Liver (tissue), 3 donors: Measurements from ENCODE around the gene ESRRA.

ENCODE experiments used
- EGR1 ChIP-seq, 2 donors: IDR thresholded peaks; 2 replicates each; pipeline ENCODE4 v1.6.1; 2016 to 2018; ENCODE audit warnings: antibody characterized with exemption in 2 of 2, low read depth in 2 of 2
- RAD21 ChIP-seq, 2 donors: IDR thresholded peaks; 2 replicates each; pipeline ENCODE4 v1.6.1; 2016; ENCODE audit warnings: antibody characterized with exemption in 2 of 2, mild to moderate bottlenecking in 2 of 2
- TAF1 ChIP-seq: conservative IDR thresholded peaks from 2 replicates; pipeline ENCODE4 v1.6.1; 2016; ENCODE audit warnings: antibody characterized with exemption, mild to moderate bottlenecking
- TF ChIP-seq, protein P1 (sequence below): fragments of 150-350 bp; IDR thresholded peaks from 2 replicates; pipeline ENCODE4 v1.5.1; 2017; ENCODE audit warnings: improper control_type of control experiment, low read depth, low read length; ENCODE audit not compliant: missing input control
- TF ChIP-seq, protein P2 (sequence below): IDR thresholded peaks from 2 replicates; pipeline ENCODE4 v1.6.1; 2016; ENCODE audit warnings: antibody characterized with exemption
- donor health status: healthy.
- donor health status: healthy.

DNA sequence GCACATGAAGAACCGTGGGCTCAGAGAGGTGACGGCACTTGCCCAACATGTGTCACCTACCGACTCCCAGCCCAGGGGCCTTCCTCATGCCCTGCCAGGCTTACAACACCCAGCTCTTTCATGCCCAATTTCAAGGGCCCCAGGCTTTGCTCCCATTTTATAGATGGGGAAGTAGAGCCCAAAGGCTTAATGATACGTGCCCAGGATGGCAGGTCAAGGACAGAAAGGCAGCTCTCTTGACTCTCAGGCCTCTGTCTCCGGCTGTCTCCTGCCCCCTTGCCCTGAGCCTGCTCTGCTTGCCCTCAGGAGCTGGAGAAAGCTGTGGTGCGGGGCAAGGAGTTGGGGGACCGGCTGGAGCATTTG is 43.7 kb downstream of the ESRRA start:
- TF ChIP-seq, protein P1, sequence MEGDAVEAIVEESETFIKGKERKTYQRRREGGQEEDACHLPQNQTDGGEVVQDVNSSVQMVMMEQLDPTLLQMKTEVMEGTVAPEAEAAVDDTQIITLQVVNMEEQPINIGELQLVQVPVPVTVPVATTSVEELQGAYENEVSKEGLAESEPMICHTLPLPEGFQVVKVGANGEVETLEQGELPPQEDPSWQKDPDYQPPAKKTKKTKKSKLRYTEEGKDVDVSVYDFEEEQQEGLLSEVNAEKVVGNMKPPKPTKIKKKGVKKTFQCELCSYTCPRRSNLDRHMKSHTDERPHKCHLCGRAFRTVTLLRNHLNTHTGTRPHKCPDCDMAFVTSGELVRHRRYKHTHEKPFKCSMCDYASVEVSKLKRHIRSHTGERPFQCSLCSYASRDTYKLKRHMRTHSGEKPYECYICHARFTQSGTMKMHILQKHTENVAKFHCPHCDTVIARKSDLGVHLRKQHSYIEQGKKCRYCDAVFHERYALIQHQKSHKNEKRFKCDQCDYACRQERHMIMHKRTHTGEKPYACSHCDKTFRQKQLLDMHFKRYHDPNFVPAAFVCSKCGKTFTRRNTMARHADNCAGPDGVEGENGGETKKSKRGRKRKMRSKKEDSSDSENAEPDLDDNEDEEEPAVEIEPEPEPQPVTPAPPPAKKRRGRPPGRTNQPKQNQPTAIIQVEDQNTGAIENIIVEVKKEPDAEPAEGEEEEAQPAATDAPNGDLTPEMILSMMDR = no peak
- TF ChIP-seq EGR1 (IDR thresholded peaks at IDR 0.05; ENCODE audit: low read depth in 2 of 2) (no peak), RAD21 (IDR thresholded peaks at IDR 0.05) (no peak), TAF1 (no peak)
- TF ChIP-seq, protein P2, sequence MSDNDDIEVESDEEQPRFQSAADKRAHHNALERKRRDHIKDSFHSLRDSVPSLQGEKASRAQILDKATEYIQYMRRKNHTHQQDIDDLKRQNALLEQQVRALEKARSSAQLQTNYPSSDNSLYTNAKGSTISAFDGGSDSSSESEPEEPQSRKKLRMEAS = no peak
